ENCODE measurements around the gene AVEN. TPM values are rescaled to one million over a fixed set of nuclear protein-coding genes. Genes with fewer than 3 reads are reported as not detected.
"Not testable (repeated sequence)": the region's sequence is repeated elsewhere in the genome, so short reads cannot be mapped to it uniquely, and the experiment has no call there.

Gene AVEN
- polyA plus RNA-seq, 6 donors from 2014 or later = 4.4 to 10.0 (median 6.8) TPM

- no peaks in the 10 kb centered on the region for H3K4me1 Mint-ChIP-seq
- H3K27ac Mint-ChIP-seq = no peak overlapping the region
- no peak overlapping the region for H3K4me3 Mint-ChIP-seq
- peaks cover 0 to 10% (median 7%) of the 10 kb centered on the region in 3 donors for H3K27me3 Mint-ChIP-seq
- no peak for ATAC-seq (ENCODE audit: low read depth in 2 of 2)
- peaks cover 6 to 15% (median 10%) of the 10 kb centered on the region in 7 donors for H3K9me3 Mint-ChIP-seq
- DNase-seq = no peak
- H3K36me3 Mint-ChIP-seq = peaks cover 8 to 9% of the 10 kb centered on the region in 2 donors
Measured at GRCh38 chr15:34055868-34056595, 17.0 kb upstream of the AVEN start.

DNA sequence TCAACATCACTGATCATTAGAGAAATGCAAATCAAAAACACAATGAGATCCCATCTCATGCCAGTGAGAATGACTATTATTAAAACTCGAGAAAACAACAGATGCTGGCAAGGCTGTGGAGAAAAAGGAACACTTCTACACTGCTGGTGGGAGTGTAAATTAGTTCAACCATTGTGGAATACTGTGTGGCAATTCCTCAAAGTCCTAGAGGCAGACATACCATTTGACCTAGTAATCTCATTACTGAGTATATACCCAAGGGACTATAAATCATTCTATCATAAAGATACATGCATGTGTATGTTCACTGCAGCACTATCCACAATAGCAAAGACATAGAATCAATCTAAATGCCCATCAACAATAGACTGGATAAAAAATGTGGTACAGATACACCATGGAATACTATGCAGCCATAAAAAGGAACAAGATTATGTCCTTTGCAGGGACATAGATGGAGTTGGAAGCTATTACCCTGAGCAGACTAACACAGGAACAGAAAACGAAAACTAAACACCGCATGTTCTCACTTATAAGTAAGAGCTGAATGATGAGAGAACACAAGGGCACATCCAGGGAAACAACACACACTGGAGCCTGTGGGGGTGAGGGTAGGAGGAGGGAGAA, 15.2 kb upstream of the AVEN start:
- Mint-ChIP-seq H3K27ac (no peak overlapping the region), H3K36me3 (peaks cover 16 to 23% of the 10 kb centered on the region in 2 donors), H3K4me3 (no peak overlapping the region), H3K27me3 (peaks cover 0 to 22% (median 11%) of the 10 kb centered on the region in 3 donors), H3K4me1 (no peaks in the 10 kb centered on the region), H3K9me3 (peaks cover 15 to 32% (median 23%) of the 10 kb centered on the region in 7 donors)
- no peak for DNase-seq
- ATAC-seq (ENCODE audit: low read depth in 2 of 2) = no peak

DNA sequence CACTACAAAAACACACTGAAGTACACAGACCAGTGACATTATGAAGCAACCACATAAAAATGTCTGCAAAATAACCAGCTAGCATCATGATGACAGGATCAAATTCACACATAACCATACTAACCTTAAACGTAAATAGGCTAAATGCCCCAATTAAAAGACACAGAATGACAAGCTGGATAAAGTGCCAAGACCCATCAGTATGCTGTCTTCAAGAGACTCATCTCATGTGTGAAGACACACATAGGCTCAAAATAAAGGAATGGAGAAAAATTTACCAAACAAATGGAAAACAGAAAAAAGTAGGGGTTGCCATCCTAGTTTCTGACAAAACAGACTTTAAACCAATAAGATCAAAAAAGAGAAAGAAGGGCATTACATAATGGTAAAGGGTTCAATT, 11.4 kb upstream of the AVEN start:
- Mint-ChIP-seq H3K27ac (peak overlapping the region in 1 of 6 donors; percentile 72), H3K27me3 (peaks cover 0 to 25% (median 11%) of the 10 kb centered on the region in 3 donors), H3K36me3 (peaks cover 19 to 27% of the 10 kb centered on the region in 2 donors), H3K9me3 (peaks cover 17 to 37% (median 26%) of the 10 kb centered on the region in 7 donors)
- not testable (repeated sequence) for DNase-seq; H3K4me1 Mint-ChIP-seq; ATAC-seq (ENCODE audit: low read depth in 2 of 2); H3K4me3 Mint-ChIP-seq

- Mint-ChIP-seq H3K4me1 (no peaks in the 10 kb centered on the region), H3K4me3 (no peak overlapping the region), H3K27me3 (peaks cover 0 to 25% (median 11%) of the 10 kb centered on the region in 3 donors), H3K9me3 (peaks cover 17 to 37% (median 26%) of the 10 kb centered on the region in 7 donors), H3K27ac (no peak overlapping the region), H3K36me3 (peaks cover 19 to 27% of the 10 kb centered on the region in 2 donors)
- ATAC-seq (ENCODE audit: low read depth in 2 of 2) (no peak), DNase-seq (no peak)
Measured at GRCh38 chr15:34049112-34049511, 10.1 kb upstream of the AVEN start.

- H3K36me3 Mint-ChIP-seq = peaks cover 19 to 27% of the 10 kb centered on the region in 2 donors
- no peaks in the 10 kb centered on the region for H3K4me1 Mint-ChIP-seq
- DNase-seq (no peak), ATAC-seq (ENCODE audit: low read depth in 2 of 2) (no peak)
- H3K27ac Mint-ChIP-seq = no peak overlapping the region
- H3K4me3 Mint-ChIP-seq = no peak overlapping the region
- peaks cover 0 to 25% (median 11%) of the 10 kb centered on the region in 3 donors for H3K27me3 Mint-ChIP-seq
- H3K9me3 Mint-ChIP-seq = peaks cover 17 to 36% (median 26%) of the 10 kb centered on the region in 7 donors
Measured at GRCh38 chr15:34047893-34048775, 9.1 kb upstream of the AVEN start.

DNA sequence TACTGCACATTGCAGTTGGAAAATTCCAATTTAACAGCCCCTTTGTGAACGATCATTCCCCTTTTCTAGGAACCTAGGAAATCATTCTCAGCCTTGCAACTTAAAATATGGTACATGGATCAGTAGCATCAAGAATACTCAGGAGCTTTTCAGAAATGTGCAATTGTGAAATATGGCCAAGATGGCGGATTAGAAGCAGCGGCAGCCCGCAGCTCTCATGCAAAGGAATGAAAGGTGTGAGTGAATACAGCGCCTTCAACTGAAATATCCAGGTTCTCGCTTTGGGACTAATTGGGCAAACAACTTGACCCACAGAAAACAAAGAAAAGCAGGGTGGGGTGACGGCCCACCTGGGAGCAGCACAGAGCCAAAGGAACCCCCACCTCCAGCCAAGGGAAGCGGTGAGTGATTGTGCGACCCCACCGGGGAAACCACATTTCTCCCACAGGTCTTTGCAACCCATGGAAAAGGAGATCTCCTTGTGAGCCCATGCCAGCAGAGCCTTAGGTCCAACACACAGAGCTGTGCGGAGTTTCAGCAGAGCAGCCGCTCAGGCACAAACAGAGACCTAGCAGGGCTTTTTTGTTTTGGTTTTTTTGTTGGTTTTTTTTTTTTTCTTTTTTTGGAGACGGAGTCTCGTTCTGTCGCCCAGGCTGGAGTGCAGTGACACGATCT, 7.6 kb upstream of the AVEN start:
- peaks cover 0 to 21% (median 10%) of the 10 kb centered on the region in 3 donors for H3K27me3 Mint-ChIP-seq
- ATAC-seq (ENCODE audit: low read depth in 2 of 2) (no peak), DNase-seq (no peak)
- no peak overlapping the region for H3K27ac Mint-ChIP-seq
- H3K4me1 Mint-ChIP-seq = no peaks in the 10 kb centered on the region
- peaks cover 16 to 24% of the 10 kb centered on the region in 2 donors for H3K36me3 Mint-ChIP-seq
- H3K9me3 Mint-ChIP-seq = peaks cover 17 to 28% (median 23%) of the 10 kb centered on the region in 7 donors
- H3K4me3 Mint-ChIP-seq = no peak overlapping the region

- H3K27me3 Mint-ChIP-seq = no peaks in the 10 kb centered on the region
- H3K27ac Mint-ChIP-seq = peak overlapping the region in 1 of 6 donors; percentile 12
- ATAC-seq (ENCODE audit: low read depth in 2 of 2) = no peak
- no peak for DNase-seq
- H3K4me1 Mint-ChIP-seq = peaks cover 10 to 13% (median 12%) of the 10 kb centered on the region in 3 donors
- H3K9me3 Mint-ChIP-seq = peaks cover 0 to 2% (median under 1%) of the 10 kb centered on the region in 7 donors
- H3K36me3 Mint-ChIP-seq = peaks cover 0 to under 1% of the 10 kb centered on the region in 2 donors
- H3K4me3 Mint-ChIP-seq = no peak overlapping the region
Measured at GRCh38 chr15:34043813-34044212, 4.8 kb upstream of the AVEN start.

DNA sequence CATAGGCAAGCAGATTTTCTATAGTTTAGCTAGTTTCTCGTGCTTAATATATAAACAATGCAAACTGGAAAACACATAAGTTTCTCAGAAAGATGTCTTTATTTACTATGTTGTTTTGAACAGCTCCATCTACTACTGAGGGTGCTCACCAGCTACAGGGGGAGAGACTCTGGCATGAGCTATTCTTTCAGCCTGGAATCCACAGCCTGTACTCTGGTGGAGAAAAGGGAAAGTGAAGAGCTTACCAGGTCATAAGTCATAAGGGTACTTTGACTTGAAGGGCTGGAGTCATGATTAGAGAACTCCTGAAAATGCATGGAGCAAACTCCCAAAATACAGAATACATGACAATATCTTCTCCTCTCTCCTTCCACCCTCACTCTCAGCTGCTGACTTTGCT, 4.4 kb upstream of the AVEN start:
- peaks cover 0 to 2% (median 0%) of the 10 kb centered on the region in 7 donors for H3K9me3 Mint-ChIP-seq
- H3K27ac Mint-ChIP-seq = peak overlapping the region in 2 of 6 donors; percentile 25 to 44
- DNase-seq (no peak), ATAC-seq (ENCODE audit: low read depth in 2 of 2) (no peak)
- H3K36me3 Mint-ChIP-seq = no peaks in the 10 kb centered on the region
- no peaks in the 10 kb centered on the region for H3K27me3 Mint-ChIP-seq
- H3K4me1 Mint-ChIP-seq = peaks cover 10 to 13% (median 12%) of the 10 kb centered on the region in 3 donors
- no peak overlapping the region for H3K4me3 Mint-ChIP-seq

DNA sequence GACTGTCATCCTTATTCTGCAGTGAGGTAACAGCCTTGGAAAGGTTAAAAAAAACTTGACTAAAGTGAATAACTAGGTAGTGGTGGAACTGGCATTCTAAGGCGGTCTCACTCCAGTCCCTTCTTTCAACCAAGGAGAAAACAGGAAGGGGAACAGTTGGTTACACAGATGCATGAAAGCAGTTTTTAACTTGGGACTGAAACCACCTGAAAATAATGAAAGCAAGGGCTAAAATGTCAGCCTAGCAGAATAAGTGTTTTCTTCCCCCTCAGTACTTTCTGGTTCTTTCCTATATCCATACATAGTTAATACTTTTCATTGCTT, 748 bp upstream of the AVEN start:
- Mint-ChIP-seq H3K4me1 (peaks cover 14 to 18% (median 14%) of the 10 kb centered on the region in 3 donors), H3K27me3 (no peaks in the 10 kb centered on the region), H3K4me3 (peak overlapping the region; percentile 78 to 97 (median 84)), H3K27ac (peak overlapping the region; percentile 55 to 98 (median 87)), H3K9me3 (no peaks in the 10 kb centered on the region), H3K36me3 (no peaks in the 10 kb centered on the region)
- DNase-seq = peak; percentile 19
- peak in 1 of 2 donors; percentile 4 for ATAC-seq (ENCODE audit: low read depth in 2 of 2)

DNA sequence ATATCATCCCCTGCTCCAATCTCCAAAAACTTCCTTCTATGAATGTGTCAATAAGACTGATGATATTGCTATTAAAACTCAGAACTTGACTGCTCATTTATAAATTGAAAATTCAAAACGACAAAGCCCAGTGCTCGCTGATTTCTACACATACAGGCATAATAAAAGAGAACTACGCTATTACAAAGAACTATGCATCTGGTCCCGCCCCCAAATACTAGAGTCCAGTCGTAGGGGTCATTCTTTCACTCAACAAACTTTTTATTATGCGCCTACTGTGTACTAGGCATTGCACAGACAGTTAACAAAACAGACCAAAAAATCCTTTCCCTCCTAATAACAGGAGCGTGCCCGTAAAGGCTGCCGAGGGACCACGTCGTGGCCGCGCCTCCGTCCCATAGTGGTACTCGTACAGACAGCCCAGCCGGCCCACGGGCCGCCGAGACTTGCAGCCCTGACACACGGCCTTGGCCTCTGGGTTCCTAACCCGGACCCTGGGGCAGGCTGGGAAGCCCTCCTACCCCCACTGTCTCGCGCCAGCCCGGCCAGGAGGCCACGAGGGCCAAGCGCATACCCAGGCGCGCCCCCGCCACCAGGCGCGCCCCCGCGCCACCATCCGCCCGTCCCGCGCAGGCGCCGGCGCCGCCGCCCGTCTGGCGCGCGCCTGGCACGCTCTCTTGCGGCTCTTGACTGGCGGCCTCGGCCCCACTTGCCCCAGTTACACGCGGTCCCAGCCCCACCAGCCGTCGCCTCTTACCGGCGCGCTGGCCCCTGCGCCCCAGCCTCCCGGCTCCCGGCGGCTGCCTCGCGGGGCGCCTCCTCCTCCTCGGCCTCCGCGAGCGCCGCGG, 757 bp downstream of the AVEN start:
- peak overlapping the region; percentile 83 to 96 (median 94) for H3K4me3 Mint-ChIP-seq
- H3K27ac Mint-ChIP-seq = peak overlapping the region; percentile 3 to 92 (median 80)
- peaks cover 14 to 18% (median 14%) of the 10 kb centered on the region in 3 donors for H3K4me1 Mint-ChIP-seq
- H3K27me3 Mint-ChIP-seq = no peaks in the 10 kb centered on the region
- ATAC-seq (ENCODE audit: low read depth in 2 of 2) (peak; percentile 82 to 84), DNase-seq (peak; percentile 65)
- no peaks in the 10 kb centered on the region for H3K9me3 Mint-ChIP-seq
- no peaks in the 10 kb centered on the region for H3K36me3 Mint-ChIP-seq

DNA sequence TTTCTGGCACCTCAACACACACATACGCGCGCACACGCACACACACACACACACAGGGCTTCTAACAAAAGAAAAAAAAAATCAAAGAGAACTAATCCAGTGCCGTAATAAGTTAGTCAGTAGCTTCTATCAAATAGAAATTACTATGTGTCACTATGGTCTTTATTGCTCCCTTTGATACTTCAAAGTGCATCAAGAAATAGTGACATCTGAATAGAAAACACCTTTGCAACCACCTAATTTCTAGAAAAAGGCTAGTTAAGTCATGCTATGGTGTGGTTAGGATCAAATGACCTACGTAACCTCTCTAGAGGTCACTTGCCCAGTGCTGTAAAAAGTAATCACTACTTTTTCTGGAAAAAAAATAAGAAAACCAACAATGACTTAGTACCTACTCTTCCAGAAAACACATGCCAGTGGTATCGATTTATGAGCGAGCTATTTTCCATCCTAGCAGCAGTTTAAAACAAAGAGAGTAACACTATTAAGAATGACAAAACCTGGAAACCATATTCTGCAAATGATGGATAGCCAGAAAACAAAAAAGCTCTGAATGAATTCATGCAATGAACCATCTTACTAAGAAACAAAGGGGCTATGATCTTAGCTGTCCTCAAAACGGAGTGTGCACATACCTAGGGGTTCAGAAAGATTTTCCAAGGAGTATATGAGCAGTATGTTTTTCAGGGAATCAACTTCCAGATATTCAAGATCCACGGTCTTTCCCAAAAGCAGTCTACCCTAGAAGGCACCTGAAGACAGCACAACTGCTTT, 6.8 kb downstream of the AVEN start:
- ATAC-seq (ENCODE audit: low read depth in 2 of 2) = no peak
- peaks cover 0 to 3% (median 0%) of the 10 kb centered on the region in 3 donors for H3K4me1 Mint-ChIP-seq
- H3K4me3 Mint-ChIP-seq = no peak overlapping the region
- peaks cover 0 to 6% (median 3%) of the 10 kb centered on the region in 7 donors for H3K9me3 Mint-ChIP-seq
- H3K27me3 Mint-ChIP-seq = no peaks in the 10 kb centered on the region
- H3K27ac Mint-ChIP-seq = no peak overlapping the region
- no peak for DNase-seq
- no peaks in the 10 kb centered on the region for H3K36me3 Mint-ChIP-seq
